HG03175 (cell line): Measurements from ENCODE around the gene STMN1.

ENCODE experiments used
- ATAC-seq: cut with Tn5 transposase; IDR thresholded peaks from one replicate; pipeline ENCODE4 v1.9.1; 2021; ENCODE audit warnings: mild to moderate bottlenecking, moderate library complexity; ENCODE audit not compliant: unreplicated experiment

STMN1 gene

GRCh38 chr1:25871704-25872494 lies 34.3 kb downstream of the STMN1 start:
- ATAC-seq: no peak

GRCh38 chr1:25871086-25871703 lies 35.0 kb downstream of the STMN1 start:
- ATAC-seq: no peak

- no peak for ATAC-seq
Observed at GRCh38 chr1:25870614-25871013, 35.6 kb downstream of the STMN1 start.

GRCh38 chr1:25869909-25870606 lies 36.2 kb downstream of the STMN1 start:
- ATAC-seq: no peak

GRCh38 chr1:25867210-25867991 lies 38.8 kb downstream of the STMN1 start:
- ATAC-seq: no peak

GRCh38 chr1:25866288-25866687 lies 39.9 kb downstream of the STMN1 start:
- no peak for ATAC-seq

GRCh38 chr1:25864434-25864833 lies 41.8 kb downstream of the STMN1 start:
- ATAC-seq: no peak

GRCh38 chr1:25863486-25864262 lies 42.5 kb downstream of the STMN1 start:
- no peak for ATAC-seq

GRCh38 chr1:25862785-25863485 lies 43.3 kb downstream of the STMN1 start:
- ATAC-seq: no peak

GRCh38 chr1:25861316-25862286 lies 44.6 kb downstream of the STMN1 start:
- ATAC-seq: no peak

- peak; percentile 91 for ATAC-seq
Observed at GRCh38 chr1:25858906-25859789, 47.1 kb downstream of the STMN1 start, which contains the start of gene AUNIP. TSS of gene AUNIP (minus strand) at chr1:25859457. CDS start at chr1:25859357, 100 bp downstream.

- no peak for ATAC-seq
Observed at GRCh38 chr1:25858494-25858893, 47.7 kb downstream of the STMN1 start.

GRCh38 chr1:25856856-25857255 lies 49.4 kb downstream of the STMN1 start:
- no peak for ATAC-seq

- no peak for ATAC-seq
Observed at GRCh38 chr1:25854554-25854953, 51.7 kb downstream of the STMN1 start.
